GM19023 (cell line): ENCODE data around the gene EPHB2.
"Not testable (repeated sequence)": the region's sequence is repeated elsewhere in the genome, so short reads cannot be mapped to it uniquely, and the experiment has no call there.

Source experiments
- ATAC-seq: cut with Tn5 transposase; IDR thresholded peaks from one replicate; pipeline ENCODE4 v1.9.1; 2021; ENCODE audit warnings: mild to moderate bottlenecking, moderate library complexity; ENCODE audit not compliant: unreplicated experiment

Gene EPHB2

DNA sequence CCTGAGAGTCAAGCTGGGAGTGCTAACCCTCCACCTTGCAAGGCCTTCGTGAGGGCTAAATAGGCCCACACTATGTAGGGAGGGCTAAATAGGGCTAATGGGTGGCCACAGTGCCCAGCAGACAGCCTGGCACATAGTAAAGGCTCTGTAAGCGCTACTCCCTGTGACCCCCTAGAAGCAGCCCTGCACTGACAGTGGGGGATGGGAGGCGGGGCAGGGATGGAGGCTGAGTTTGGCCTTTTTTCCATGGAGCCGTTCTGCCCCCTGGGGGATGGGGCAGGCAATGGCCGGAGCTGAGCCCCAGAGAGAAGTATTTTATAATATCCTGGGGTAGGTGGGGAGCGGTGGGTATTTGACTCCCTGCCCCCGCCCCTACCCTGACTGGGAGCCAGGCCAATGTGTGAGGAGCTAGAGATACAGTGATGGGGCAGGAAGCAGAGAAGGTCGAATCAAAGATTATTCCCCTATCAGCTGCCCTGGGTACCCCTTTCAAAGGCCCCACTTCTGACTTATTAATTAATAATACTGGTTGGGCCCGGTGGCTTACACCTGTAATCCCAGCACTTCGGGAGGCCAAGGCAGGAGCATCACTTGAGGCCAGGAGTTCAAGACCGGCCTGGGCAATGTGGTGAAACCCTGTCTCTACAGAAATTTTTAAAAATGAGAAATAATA, 219.7 kb downstream of the EPHB2 start:
- ATAC-seq = no peak

DNA sequence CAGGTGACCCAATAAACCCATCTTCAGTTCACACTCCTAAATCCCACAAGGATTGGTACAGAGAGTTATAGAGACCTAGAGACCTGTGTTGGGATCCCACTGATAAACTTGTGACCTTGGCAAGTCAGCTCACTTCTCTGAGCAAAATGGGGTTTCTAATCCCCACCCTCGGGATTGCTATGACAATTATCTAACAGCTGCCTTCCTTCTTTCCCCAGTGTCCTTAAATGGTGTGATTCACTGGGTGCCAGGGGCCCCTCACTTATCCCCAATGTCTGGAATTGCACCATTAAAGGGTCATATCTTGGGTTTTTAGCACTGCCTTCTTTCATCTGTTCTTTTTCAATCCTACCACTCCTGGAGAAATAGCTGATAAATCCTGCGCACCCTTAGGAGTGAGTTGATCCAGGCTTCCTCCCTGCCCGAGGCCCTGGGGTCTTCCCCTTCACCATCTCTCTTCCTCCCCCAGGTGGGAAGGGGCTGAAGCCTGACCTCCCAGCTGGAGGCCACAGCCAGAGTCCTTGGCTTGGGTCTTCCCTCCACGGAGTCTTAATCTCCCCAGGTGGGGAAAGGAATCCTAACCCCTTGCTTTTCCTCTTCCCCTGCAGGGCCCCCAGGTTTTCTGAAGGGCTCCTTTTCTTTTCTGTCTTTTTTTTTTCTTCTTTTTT, 222.3 kb downstream of the EPHB2 start:
- no peak for ATAC-seq

DNA sequence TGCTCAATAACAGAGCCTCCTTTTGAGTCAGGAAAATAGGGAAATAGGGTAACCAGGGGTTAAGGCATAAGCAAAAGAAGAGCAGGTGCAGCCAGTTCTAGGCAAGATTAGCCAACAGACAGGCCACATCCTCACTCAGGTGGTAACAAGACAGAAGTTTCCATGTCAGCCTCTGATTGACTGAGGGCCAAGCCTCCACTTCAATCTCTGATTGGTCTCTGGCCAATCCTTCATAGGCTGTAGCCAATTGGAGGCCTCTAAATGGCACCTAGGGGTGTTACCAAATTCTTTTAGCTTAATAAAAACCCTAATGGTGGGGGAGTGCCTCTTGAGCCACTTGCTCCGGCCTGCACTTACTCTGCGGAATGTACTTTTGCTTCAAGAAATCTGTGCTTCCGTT, 224.8 kb downstream of the EPHB2 start:
- ATAC-seq = no peak

DNA sequence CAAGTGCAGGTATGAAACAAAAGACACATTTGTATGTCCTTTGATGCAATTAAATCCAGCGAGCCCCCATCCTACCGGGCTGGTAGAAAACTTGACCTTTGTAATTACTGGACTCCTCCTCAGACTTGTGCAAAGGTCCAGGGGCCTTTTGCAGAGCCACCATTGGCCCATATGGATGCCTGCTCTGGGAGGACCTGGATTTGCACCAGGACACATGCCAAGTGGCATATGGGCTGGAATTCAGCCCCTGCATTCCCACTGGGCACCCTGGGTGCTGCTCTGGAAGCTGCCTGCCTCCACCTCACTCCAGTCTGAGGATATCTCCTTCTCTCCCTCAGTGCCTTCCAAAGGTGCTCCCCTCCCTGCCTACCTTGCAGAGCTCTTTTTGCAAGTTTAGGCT, 226.0 kb downstream of the EPHB2 start:
- ATAC-seq = no peak

DNA sequence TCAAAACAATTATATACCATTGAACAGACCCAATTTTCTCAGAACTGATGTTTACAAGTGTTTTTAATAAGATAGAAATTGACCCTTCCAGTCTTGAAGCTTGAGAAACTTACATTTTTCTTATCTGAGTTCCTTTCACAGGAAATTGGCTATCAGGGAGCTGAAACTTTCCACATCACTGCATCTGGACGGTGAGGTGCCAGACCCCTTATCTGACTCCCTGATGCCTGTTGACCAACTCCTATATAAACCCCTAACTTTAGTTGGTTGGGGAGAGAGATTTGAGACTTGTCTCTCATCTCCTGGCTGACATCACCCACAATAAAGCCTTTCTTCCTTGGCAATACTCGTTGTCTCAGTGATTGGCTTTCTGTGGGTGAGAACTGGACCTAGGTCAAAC, 230.6 kb downstream of the EPHB2 start:
- no peak for ATAC-seq

DNA sequence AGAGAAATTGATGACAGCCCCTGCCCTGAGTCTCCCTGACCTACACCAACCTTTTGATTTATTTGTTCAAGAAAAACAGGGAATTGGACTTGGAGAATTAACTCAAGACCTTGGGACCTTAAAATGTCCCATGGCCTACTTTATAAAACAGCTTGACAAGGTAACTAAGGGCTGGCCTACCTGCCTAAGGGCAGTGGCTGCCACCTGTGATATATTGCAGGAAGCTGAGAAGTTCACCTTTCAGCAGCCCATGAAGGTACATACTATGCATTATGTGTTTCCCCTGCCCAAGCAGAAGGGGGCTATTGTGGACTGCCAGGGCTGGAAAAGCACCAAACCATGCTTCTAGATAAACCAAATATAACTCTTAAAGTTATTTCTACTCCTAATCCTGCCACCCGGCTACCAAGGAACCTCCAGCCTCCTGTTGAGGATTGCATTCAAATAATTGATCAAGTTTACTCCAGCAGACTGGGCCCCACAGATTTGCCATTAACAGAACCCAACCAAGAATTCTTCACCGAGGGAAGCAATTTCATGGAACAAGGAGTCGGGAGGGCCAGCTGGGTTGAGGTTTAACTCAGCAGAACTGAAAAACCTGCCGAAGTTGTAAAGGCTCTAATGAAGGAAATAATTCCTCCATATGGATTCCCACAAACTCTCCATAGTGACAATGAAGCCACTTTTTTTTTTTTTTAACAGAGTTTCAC, 233.9 kb downstream of the EPHB2 start:
- ATAC-seq = no peak

DNA sequence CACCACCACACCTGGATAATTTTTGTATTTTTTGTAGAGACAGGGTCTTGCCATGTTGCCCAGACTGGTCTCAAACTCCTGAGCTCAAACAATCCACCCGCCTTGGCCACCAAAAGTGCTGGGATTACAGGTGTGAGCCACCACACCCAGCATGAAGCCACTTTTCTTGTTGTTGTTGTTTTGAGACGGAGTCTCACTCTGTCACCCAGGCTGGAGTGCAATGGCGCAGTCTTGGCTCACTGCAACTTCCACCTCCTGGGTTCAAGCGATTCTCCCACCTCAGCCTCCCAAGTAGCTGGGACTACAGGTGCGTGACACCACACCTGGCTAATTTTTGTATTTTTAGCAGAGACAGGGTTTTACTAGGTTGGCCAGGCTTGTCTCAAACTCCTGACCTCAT, 234.5 kb downstream of the EPHB2 start:
- not testable (repeated sequence) for ATAC-seq

DNA sequence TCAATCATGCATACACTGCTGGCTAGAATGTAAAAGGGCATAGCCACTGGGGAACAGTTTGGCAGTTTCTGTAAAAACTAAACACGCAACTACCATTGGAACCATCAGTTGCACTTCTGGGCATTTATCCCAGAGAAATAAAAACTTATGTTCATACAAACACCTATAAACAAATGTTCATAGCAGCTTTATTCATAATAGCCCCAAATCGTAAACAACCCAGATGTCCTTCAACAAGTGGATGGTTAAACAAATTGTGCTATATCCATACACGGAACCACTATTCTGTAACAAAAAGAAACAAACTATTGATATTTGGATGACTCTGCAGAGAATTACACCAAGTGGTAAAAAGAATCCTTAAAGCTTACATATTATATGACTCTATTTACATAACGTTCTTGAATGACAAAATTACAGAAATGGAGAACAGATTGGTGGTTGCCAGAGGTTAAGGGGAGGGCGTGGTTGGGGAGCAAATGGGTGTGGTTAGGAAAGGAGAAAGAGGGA, 239.2 kb downstream of the EPHB2 start:
- ATAC-seq = no peak

DNA sequence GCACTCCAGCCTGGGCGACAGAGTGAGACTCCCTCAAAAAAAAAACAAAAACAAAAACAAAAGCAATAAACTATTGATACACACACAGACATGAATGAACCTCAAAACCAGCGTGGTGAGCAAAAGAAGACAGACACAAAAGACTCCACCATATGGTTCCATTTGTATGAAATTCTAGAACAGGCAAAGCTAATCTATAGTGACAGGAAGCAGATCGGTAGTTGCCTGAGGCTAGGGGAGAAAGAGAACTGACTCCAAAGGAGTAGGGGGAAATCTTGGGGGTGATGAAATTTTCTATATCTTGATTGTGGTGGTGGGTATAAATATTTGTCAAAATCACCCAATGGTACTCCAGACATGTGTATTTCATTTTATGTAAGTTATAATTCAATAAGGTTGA, 241.2 kb downstream of the EPHB2 start:
- no peak for ATAC-seq

DNA sequence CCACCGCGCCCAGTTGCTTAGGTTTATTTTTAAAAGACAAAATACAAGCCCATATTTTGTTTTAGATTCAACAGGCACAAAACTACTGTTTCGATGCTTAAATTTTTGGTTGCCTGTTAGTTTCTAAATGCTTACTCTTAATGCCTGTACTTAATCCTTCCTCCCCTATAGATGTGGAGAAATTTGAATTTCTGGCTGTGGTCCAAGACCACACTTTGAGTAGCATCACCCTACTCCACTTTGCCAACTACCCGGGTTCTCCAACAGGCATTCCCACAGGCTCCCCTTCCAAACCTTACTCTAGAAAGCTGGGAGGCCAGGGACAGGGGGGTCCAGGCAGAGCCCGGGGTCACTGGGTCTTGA, 242.0 kb downstream of the EPHB2 start:
- ATAC-seq = no peak

DNA sequence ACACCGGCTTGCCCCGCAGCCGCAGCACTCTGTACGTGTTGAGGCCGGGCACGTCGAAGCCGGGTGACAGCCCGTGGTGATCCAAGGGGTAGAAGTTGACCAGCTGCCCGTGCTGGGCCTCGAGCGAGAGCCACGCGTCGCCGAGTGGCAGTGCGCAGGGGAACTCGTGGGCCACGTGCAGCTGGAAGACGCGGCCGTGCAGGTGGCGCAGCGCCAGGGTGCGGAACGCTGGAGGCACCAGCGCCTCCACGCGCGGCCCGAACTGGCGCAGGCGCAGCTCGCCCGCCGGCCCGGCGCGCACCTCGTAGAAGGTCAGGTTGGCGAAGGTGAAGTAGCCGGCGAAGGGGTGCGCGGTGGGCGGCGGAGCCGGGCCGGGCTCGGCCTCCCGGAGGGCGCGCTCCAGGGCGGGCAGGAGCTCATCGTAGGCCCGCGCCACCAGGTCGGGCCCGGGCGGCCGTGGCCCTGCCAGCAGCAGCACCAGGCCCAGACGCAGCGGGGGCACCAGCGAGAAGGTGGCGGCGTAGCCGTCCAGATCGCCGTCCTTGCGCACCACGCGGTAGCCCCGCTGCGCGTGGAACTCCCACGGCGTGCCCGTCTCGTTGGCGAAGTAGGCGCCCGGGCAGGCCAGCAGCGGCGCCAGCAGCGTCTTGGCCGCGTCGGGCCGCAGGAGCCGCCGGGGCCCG, 242.6 kb downstream of the EPHB2 start:
- ATAC-seq = no peak

DNA sequence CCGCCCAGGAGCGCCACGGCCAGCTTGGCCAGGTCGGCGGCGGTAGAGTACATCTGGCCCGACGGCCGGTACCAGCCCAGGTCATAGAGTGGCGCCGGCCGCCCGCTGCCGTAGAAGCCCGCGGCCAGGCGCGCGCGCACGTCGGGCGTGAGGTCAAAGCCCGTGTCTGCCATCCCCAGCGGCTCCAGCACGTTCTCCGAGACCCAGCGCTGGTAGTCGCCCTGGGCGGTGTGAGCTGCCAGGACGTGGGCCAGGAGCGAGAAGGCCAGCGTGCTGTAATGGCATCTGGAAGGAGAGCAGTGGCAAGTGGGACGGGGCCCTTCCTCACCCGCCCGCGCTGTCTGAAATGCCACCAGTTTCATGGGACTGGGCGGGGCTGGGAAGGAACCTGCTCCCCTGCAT, 243.1 kb downstream of the EPHB2 start:
- ATAC-seq = no peak

DNA sequence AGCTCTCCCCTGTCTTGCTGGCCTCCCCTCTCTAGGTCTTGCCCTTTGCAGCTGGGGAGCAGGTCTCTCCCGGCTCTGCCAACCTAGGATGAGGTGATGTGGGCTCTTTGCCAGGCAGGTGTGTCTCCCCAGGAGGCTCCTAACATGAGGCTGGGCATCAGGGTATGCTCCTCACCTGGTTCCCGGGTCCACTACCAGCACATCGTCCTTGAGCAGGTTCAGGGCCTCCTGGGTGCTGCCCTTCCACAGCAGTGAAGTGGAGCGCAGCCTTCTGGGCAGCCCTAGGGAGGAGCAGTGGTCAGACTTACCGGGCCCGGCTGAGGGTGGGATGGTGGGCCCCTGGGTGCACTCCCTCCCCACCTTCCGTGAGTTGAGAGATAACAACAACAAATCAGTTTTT, 244.5 kb downstream of the EPHB2 start:
- no peak for ATAC-seq

DNA sequence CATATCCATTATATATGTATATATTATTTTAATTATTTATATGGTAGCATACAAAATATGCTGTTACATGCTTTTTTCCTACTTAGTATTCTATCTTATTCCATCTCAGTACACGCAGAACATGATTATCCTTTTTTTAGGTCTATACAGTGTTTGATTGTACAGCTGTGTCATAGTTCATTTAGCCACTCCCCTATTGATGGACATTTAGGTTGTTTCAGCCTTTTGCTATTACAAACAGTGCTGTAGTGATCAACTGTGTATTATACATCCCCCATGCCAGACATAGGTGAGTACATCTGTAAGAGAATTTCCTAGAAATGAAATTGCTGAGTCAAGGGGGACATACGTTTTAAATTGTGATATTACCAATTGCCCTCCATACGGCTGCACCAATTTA, 246.4 kb downstream of the EPHB2 start:
- ATAC-seq = no peak

DNA sequence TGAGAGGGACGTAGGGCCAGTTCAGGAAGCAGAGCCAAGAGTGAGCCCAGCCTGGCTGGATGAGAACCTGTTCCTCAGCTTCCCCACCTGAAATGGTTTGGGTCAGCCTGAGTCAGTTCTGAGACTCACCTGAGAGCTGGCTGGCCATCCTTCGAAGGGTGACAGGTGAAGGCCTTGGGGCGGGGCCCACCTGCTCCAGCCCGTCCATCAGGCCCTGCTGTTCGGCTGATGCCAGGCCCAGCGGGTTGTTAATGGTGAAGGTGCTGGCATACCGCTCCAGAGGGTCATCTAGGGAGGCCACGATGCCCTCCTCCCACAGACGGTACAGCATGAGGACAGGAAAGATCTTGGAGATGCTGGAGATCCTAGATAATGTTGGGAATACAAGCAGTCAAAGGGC, 247.9 kb downstream of the EPHB2 start:
- no peak for ATAC-seq

DNA sequence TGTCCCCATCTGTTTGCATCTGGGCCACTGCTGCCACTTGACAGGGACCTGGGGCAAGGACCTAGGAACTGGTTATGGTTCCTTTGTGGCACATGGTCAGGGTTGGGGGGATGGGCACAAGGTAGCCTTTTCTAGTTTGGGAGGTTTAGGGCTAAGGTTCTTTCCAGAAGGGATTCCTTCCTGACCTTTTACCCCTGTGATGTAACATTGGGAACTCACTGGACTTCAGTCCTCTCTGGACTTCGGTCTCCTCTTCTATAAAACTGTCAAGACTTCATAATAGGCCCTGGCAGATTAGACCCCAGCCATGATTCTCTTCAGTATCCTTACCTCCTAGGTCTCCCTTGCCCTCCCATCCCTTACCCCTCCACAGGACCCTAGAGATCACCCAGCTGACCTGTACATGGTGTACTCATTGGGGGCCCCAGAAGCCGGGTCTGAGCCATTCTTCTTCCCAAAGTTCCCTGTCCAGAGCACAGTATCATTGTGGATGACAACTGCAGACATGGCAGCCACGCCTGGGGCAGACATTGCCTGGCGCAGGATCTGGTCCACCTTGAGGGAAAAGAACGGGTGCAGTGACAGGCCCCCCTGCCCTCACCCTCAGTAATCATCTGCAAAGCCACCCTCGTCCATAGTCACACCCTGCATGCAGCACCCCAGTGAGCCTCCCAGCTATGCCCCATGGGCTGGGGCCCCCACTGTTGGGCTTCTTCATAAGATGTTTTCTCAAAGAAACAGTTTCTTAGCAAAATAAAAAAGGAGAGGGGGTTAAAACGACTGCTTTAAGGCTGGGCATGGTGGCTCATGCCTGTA, 249.1 kb downstream of the EPHB2 start:
- no peak for ATAC-seq

DNA sequence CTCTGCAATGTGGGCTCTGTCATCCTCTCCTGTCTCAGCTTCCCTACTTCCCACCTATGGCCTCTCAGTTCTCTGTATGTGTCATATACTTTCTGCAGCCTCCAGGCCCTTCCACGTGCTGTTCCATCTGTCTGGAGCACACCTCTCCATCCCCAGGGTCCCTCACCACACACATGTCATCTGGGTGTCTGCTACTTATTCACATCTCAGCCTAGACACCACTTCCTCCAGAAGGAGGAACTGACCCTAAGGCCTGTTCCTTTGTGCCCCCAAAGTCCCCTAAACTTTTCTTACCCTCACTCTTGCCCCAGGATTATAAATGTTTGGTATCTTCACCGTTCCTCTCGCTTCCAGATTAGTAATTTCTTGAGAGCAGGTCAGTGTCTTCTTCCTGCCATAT, 251.9 kb downstream of the EPHB2 start:
- no peak for ATAC-seq

DNA sequence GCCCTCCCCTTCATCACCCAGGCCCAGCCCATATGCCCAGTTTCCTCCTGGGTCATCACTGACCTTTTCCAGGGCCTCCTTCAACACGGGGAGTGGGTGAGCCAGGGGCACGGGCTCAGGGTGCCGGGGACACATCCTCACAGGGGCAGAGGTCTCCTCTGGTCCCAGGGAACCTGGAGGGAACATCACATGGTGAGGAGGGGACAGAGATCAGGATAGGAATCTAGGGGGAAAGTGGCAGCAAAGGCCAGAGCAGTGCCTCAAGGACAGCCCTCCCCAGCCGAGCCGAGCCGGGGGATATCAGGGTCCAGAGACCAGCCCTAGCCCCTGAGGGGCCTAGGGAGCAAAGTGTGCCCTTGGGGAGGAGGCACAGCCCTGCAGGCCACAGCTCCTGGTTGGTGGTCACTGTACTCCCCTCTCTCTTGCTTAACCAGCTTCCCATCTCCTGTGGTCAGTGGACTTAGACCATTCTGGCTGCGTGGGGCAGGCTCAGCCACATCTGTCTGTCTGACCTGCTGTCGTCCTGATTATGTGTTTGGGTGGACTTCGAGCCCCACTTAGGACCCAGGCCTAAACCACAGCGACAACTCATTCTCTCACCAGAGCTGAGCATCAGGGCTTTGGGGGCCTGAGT, 252.5 kb downstream of the EPHB2 start:
- no peak for ATAC-seq

DNA sequence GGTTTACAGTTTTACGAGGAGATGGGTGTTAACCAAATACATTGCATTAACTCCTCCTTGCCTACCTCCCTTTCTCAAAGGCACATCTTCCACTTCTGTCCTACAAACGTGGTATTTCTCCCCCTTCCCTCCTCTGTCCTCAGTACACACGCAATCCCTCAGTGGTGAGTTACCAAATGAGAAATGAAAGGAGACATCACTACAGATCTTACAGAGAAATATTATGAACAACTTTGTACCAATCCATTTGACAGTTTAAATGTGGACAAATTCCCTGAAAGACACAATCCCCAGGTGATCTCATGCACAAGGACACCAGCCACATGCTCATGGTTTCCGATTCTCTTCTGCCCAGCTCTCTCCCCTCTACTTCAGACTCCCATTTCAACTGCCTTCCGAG, 255.7 kb downstream of the EPHB2 start:
- ATAC-seq = no peak

DNA sequence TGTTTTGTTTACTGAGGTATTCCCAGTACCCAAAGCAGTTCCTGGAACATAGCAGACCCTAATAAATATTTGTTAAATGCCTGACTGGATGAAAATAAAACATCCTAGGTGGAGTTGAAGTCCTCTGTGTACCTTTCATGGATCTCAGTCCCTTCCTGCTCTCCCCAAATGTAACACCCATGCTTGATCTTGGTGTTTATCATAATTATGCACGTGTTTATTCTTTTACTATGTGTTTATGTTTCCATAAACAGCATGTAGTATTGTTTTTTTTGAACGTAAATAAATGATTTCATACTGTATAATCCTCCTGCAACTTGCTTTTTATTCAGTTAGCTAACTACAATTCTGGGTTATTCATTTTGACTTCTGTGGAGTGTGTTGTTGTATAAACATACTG, 257.2 kb downstream of the EPHB2 start:
- ATAC-seq = no peak
